WTC11 (cell line): Measurements from ENCODE around the gene ACAA1. TPM values are rescaled to one million over a fixed set of nuclear protein-coding genes. Genes with fewer than 3 reads are reported as not detected.

ENCODE experiments used
- ATAC-seq: fragments of 200-7000 bp; cut with Tn5 transposase; 2 replicates; pipeline ENCODE4 v1.10.0; 2021; ENCODE audit warnings: mild to moderate bottlenecking, moderate library complexity
- CTCF ChIA-PET: fragments of 300-600 bp; sonication (Branson Sonifier 250); formaldehyde crosslinking; loops from one replicate; lab custom pipeline; 2021; ENCODE audit warnings: antibody characterized with exemption; lab: Charles Lee
- POLR2A ChIA-PET: fragments of 350-600 bp; sonication (Branson Sonifier 250); formaldehyde crosslinking; loops from one replicate; lab custom pipeline; 2021; ENCODE audit warnings: antibody characterized with exemption; lab: Charles Lee
- DNase-seq: peaks from one replicate; pipeline ENCODE4 v3.0.0; 2021; ENCODE audit warnings: low spot score
- H3K27ac Mint-ChIP-seq: 2 replicates; pipeline ENCODE4 v1.8.0; 2021; ENCODE audit warnings: mixed read lengths
- H3K27me3 Mint-ChIP-seq: 2 replicates; pipeline ENCODE4 v1.8.0; 2021; ENCODE audit warnings: low read depth, mild to moderate bottlenecking, moderate library complexity, mixed read lengths
- H3K36me3 Mint-ChIP-seq: 2 replicates; pipeline ENCODE4 v1.8.0; 2021; ENCODE audit warnings: mixed read lengths
- H3K4me1 Mint-ChIP-seq: 2 replicates; pipeline ENCODE4 v1.8.0; 2022; ENCODE audit warnings: mixed read lengths
- H3K4me3 Mint-ChIP-seq: 2 replicates; pipeline ENCODE4 v1.8.0; 2021; ENCODE audit warnings: mild to moderate bottlenecking, moderate library complexity, mixed read lengths
- H3K9me3 Mint-ChIP-seq: 2 replicates; pipeline ENCODE4 v1.8.0; 2021; ENCODE audit warnings: mixed read lengths
- AFF4 ChIP-seq: sonication (generic); formaldehyde crosslinking; IDR thresholded peaks from 2 replicates; pipeline ENCODE4 v1.8.1; 2023; ENCODE audit warnings: mild to moderate bottlenecking, missing genetic modification reagents, borderline replicate concordance
- ATF2 ChIP-seq: sonication (generic); formaldehyde crosslinking; IDR thresholded peaks from 2 replicates; pipeline ENCODE4 v1.8.1; 2022; ENCODE audit warnings: low read depth, missing genetic modification reagents, borderline replicate concordance
- CREB1 ChIP-seq: sonication (generic); formaldehyde crosslinking; IDR thresholded peaks from 2 replicates; pipeline ENCODE4 v1.8.0; 2023; ENCODE audit warnings: mild to moderate bottlenecking, missing genetic modification reagents
- E2F1 ChIP-seq: sonication (generic); formaldehyde crosslinking; IDR thresholded peaks from 2 replicates; pipeline ENCODE4 v1.8.0; 2022; ENCODE audit warnings: mild to moderate bottlenecking, missing genetic modification reagents
- FOXP4 ChIP-seq: sonication (generic); formaldehyde crosslinking; IDR thresholded peaks from 2 replicates; pipeline ENCODE4 v1.8.0; 2022; ENCODE audit warnings: mild to moderate bottlenecking, missing genetic modification reagents
- GRHL2 ChIP-seq: fragments of 250-450 bp; sonication (Bioruptor Pico); IDR thresholded peaks from 2 replicates; pipeline ENCODE4 v1.8.0; 2022; ENCODE audit warnings: mild to moderate bottlenecking, moderate library complexity; ENCODE audit not compliant: insufficient replicate concordance, severe bottlenecking
- MAX ChIP-seq: sonication (generic); formaldehyde crosslinking; IDR thresholded peaks from 2 replicates; pipeline ENCODE4 v1.8.0; 2022; ENCODE audit warnings: mild to moderate bottlenecking, missing genetic modification reagents
- MXD4 ChIP-seq: fragments of 250-450 bp; sonication (Bioruptor Pico); IDR thresholded peaks from 2 replicates; pipeline ENCODE4 v1.8.0; 2021; ENCODE audit warnings: mild to moderate bottlenecking, moderate library complexity, borderline replicate concordance
- MYBL2 ChIP-seq: sonication (generic); formaldehyde crosslinking; IDR thresholded peaks from 2 replicates; pipeline ENCODE4 v1.8.1; 2023; ENCODE audit warnings: mild to moderate bottlenecking, moderate library complexity, missing genetic modification reagents
- NFATC4 ChIP-seq: fragments of 250-450 bp; sonication (Bioruptor Pico); IDR thresholded peaks from 2 replicates; pipeline ENCODE4 v1.9.0; 2021; ENCODE audit warnings: mild to moderate bottlenecking
- NR3C1 ChIP-seq: sonication (generic); formaldehyde crosslinking; conservative IDR thresholded peaks from 2 replicates; pipeline ENCODE4 v1.8.1; 2023; ENCODE audit warnings: low read depth, mild to moderate bottlenecking, missing genetic modification reagents
- OVOL2 ChIP-seq: fragments of 250-450 bp; sonication (Bioruptor Pico); IDR thresholded peaks from 2 replicates; pipeline ENCODE4 v1.9.0; 2021; ENCODE audit warnings: mild to moderate bottlenecking, borderline replicate concordance
- PREB ChIP-seq: sonication (generic); formaldehyde crosslinking; IDR thresholded peaks from 2 replicates; pipeline ENCODE4 v1.8.1; 2022; ENCODE audit warnings: mild to moderate bottlenecking, missing genetic modification reagents, moderate library complexity, borderline replicate concordance
- SOX15 ChIP-seq: fragments of 250-450 bp; sonication (Bioruptor Pico); IDR thresholded peaks from 2 replicates; pipeline ENCODE4 v1.9.0; 2021; ENCODE audit warnings: mild to moderate bottlenecking
- SP1 ChIP-seq: sonication (generic); formaldehyde crosslinking; conservative IDR thresholded peaks from 2 replicates; pipeline ENCODE4 v1.8.1; 2022; ENCODE audit warnings: missing genetic modification reagents
- TEAD4 ChIP-seq: sonication (generic); formaldehyde crosslinking; IDR thresholded peaks from 2 replicates; pipeline ENCODE4 v1.8.0; 2022; ENCODE audit warnings: mild to moderate bottlenecking, missing genetic modification reagents
- ZMAT4 ChIP-seq: fragments of 250-450 bp; sonication (Bioruptor Pico); IDR thresholded peaks from 2 replicates; pipeline ENCODE4 v1.9.0; 2021; ENCODE audit warnings: mild to moderate bottlenecking
- ZNF219 ChIP-seq: sonication (generic); formaldehyde crosslinking; IDR thresholded peaks from 2 replicates; pipeline ENCODE4 v1.8.0; 2023; ENCODE audit warnings: missing genetic modification reagents, mild to moderate bottlenecking, borderline replicate concordance
- ZNF423 ChIP-seq: fragments of 250-450 bp; sonication (Bioruptor Pico); IDR thresholded peaks from 2 replicates; pipeline ENCODE4 v2.1.2; 2022; ENCODE audit warnings: mild to moderate bottlenecking, moderate library complexity
- ZSCAN18 ChIP-seq: fragments of 250-450 bp; sonication (Bioruptor Pico); IDR thresholded peaks from 2 replicates; pipeline ENCODE4 v2.1.2; 2022; ENCODE audit warnings: mild to moderate bottlenecking, moderate library complexity
- total RNA-seq: library from RNA; stranded (reverse); gene quantifications from 3 replicates; pipeline ENCODE4 v1.2.3, GENCODE V29; 2021

ACAA1 gene
- total RNA-seq, 1 experiment from 2014 or later, result 46.5 TPM

GRCh38 chr3:38139652-38140051 is 2.7 kb upstream of the ACAA1 start (continued):
- TF ChIP-seq MXD4 (CRISPR knock-in tag) (no peak), PREB (CRISPR knock-in tag) (no peak)

- ChIA-PET POLR2A (interaction anchor here (1.0 kb wide), 1 partner anchor 26 kb away, joined by 3 read pairs; no protein-coding TSS in a partner anchor), CTCF (no interaction called here)
- peak overlapping the region; percentile 88 for H3K4me3 Mint-ChIP-seq
- peaks cover 16% of the 10 kb centered on the region for H3K36me3 Mint-ChIP-seq
- TF ChIP-seq ZNF423, result no peak
- no peak for TF ChIP-seq ZNF219 (CRISPR knock-in tag)
- TF ChIP-seq GRHL2 (CRISPR knock-in tag), result no peak
- TF ChIP-seq E2F1, result no peak
- no peak for TF ChIP-seq OVOL2 (CRISPR knock-in tag)
- H3K4me1 Mint-ChIP-seq, result peaks cover 37% of the 10 kb centered on the region
- DNase-seq (no peak), ATAC-seq (no peak)
- no peaks in the 10 kb centered on the region for H3K9me3 Mint-ChIP-seq
- no peaks in the 10 kb centered on the region for H3K27me3 Mint-ChIP-seq
- no peak overlapping the region for H3K27ac Mint-ChIP-seq
These were observed 2.3 kb upstream of the ACAA1 start for GRCh38 chr3:38139191-38139590.

- ChIA-PET CTCF (interaction anchor here (1.7 to 2.6 kb wide), 2 partner anchors 26 to 137 kb away, joined by 4 to 24 read pairs; partner anchors contain the start of gene OXSR1), POLR2A (no interaction called here)
- Mint-ChIP-seq H3K36me3 (peaks cover 18% of the 10 kb centered on the region), H3K4me3 (peak within 1 kb of the TSS; percentile 88), H3K9me3 (no peaks in the 10 kb centered on the region), H3K27ac (peak within 1 kb of the TSS; percentile 89), H3K27me3 (no peaks in the 10 kb centered on the region), H3K4me1 (peaks cover 37% of the 10 kb centered on the region)
- DNase-seq (peak; percentile 77), ATAC-seq (peak; percentile 4)
- no peak for TF ChIP-seq CREB1 (CRISPR knock-in tag)
- TF ChIP-seq AFF4 (CRISPR knock-in tag), result no peak
- no peak for TF ChIP-seq NFATC4 (CRISPR knock-in tag)
- TF ChIP-seq NR3C1, result no peak
- no peak for TF ChIP-seq SOX15 (CRISPR knock-in tag)
- 0 out of 2 replicates have a peak, but pooled peaks have one; percentile 66 for TF ChIP-seq MYBL2
- no peak for TF ChIP-seq ATF2 (CRISPR knock-in tag)
- TF ChIP-seq TEAD4 (CRISPR knock-in tag), result no peak
- TF ChIP-seq ZSCAN18 (CRISPR knock-in tag), result no peak
- TF ChIP-seq MAX (CRISPR knock-in tag), result peak; percentile 78
- TF ChIP-seq FOXP4 (CRISPR knock-in tag), result no peak
- peak; percentile 61 for TF ChIP-seq SP1 (CRISPR knock-in tag)
- no peak for TF ChIP-seq ZMAT4 (CRISPR knock-in tag)
These were observed 1.6 kb upstream of the ACAA1 start, which contains the start of gene MYD88 for GRCh38 chr3:38138349-38139190. Gene MYD88 (plus strand): TSS chr3:38138661. CDS start chr3:38138701, 40 bp downstream.
